ENCODE data around the gene ZNF764.
"Not testable (repeated sequence)": the region's sequence is repeated elsewhere in the genome, so short reads cannot be mapped to it uniquely, and the experiment has no call there.

DNA sequence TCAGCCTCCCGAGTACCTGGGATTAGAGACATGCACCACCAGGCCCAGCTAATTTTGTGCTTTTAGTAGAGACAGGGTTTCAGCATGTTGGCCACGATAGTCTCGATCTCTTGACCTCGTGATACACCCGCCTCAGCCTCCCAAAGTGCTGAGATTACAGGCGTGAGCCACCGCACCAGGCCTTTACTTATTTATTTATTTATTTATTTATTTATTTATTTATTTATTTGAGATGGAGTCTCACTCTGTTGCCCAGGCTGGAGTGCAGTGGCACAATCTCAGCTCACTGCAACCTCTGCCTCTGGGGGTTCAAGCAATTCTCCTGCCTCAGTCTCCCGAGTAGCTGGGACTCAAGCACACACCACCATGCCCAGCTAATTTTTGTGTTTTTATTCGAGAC is 32.7 kb upstream of the ZNF764 start:
- TF ChIP-seq CTCF, POLR2A (IDR thresholded peaks at IDR 0.05): not testable (repeated sequence)
